Omental fat pad (tissue), 4 donors: ENCODE results near the gene TBC1D2. TPM values are rescaled to one million over a fixed set of nuclear protein-coding genes. Genes with fewer than 3 reads are reported as not detected.

Source experiments
- ATAC-seq: fragments of 150-250 bp; one replicate; pipeline ENCODE4 v1.9.1; 2016; ENCODE audit warnings: mild to moderate bottlenecking, moderate library complexity; ENCODE audit not compliant: low FRiP score
- DNase-seq: peaks from one replicate; pipeline ENCODE4 v3.0.0-alpha.2; 2019; ENCODE audit warnings: low spot score
- CTCF ChIP-seq, 3 donors: fragments of 450-650 bp; IDR thresholded peaks; one replicate each; pipeline ENCODE4 v1.5.1; 2016 to 2017; ENCODE audit warnings: antibody characterized with exemption in 3 of 3, mild to moderate bottlenecking in 3 of 3, moderate library complexity in 2 of 3
- total RNA-seq, 4 donors: library from RNA; depleted of rRNA; stranded (reverse); fragments of >200 nt; gene quantifications; one replicate each; pipeline ENCODE4 v1.1.0, GENCODE V29; 2016

The TBC1D2 gene
- total RNA-seq, 4 donors from 2014 or later, result 7.6 to 37.9 (median 12.4) TPM

GRCh38 chr9:98225015-98225442 is 30.4 kb downstream of the TBC1D2 start:
- DNase-seq (no peak), ATAC-seq (no peak)
- TF ChIP-seq CTCF (IDR thresholded peaks at IDR 0.05), result no peak

- ATAC-seq (no peak), DNase-seq (no peak)
- TF ChIP-seq CTCF (IDR thresholded peaks at IDR 0.05), result no peak
These were observed 32.4 kb downstream of the TBC1D2 start for GRCh38 chr9:98222885-98223691.

GRCh38 chr9:98220911-98221310 is 34.5 kb downstream of the TBC1D2 start:
- DNase-seq (no peak), ATAC-seq (no peak)
- TF ChIP-seq CTCF (IDR thresholded peaks at IDR 0.05), result no peak

GRCh38 chr9:98219794-98220370 is 35.6 kb downstream of the TBC1D2 start:
- ATAC-seq (no peak), DNase-seq (no peak)
- no peak for TF ChIP-seq CTCF (IDR thresholded peaks at IDR 0.05)

DNA sequence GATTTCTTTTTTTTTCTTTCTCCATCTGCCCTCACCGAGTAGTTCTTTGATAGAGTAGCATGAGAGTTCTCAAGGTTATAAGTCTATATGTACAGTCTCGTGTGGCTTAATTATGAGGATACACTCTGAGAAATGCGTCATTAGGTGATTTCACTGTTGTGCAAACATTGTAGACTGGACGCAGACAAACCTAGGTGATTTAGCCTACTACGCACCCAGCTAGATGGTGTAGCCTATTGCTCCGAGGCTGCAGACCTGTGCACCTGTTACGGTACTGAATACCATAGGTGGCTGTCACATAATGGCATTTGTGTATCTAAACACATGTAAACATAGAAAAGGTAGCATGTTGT is 36.1 kb downstream of the TBC1D2 start:
- ATAC-seq (no peak), DNase-seq (no peak)
- TF ChIP-seq CTCF (IDR thresholded peaks at IDR 0.05), result no peak

DNA sequence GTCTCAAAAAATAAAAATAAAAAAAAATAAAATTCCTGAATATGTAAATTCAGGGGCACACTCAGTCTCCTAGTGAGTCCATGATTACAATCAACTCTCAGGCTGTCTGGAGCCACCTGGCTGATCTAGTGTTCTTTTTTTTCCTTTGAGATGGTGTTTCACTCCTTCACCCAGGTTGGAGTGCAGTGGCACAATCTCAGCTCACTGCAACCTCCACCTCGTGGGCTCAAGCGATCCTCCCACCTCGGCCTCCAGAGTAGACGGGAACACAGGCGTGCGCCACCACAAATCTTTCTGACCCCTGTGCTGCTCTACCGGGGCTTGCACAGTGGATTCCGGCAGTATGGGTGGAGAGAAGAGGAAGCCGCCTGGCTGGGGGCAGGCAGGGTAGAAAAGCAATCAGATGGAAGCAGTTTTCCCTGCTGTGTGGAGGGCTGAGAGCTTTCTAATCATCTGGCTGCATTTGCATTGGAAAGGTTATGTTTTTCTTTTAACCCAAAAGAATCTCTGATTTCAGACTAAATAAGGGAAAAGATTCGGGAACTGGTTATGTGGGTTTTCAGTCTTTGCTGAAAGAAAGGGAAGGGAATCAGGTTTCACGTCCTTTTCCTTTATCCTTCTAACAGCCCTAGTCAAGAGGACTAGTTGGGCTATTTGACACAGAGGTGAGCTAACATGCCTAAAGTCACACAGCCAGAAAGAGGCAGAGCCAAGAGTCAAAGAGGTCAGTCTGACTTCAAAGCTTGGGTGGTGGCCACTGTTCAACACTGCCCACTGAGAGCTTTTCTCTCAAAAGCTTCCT is 36.7 kb downstream of the TBC1D2 start:
- ATAC-seq, result no peak
- DNase-seq, result no peak
- TF ChIP-seq CTCF (IDR thresholded peaks at IDR 0.05), result no peak
